HG03135 (cell line): Measurements from ENCODE around the gene DDX28.

Source experiments
- ATAC-seq: cut with Tn5 transposase; IDR thresholded peaks from one replicate; pipeline ENCODE4 v1.9.1; 2021; ENCODE audit warnings: mild to moderate bottlenecking, moderate library complexity; ENCODE audit not compliant: unreplicated experiment

Gene DDX28, protein sequence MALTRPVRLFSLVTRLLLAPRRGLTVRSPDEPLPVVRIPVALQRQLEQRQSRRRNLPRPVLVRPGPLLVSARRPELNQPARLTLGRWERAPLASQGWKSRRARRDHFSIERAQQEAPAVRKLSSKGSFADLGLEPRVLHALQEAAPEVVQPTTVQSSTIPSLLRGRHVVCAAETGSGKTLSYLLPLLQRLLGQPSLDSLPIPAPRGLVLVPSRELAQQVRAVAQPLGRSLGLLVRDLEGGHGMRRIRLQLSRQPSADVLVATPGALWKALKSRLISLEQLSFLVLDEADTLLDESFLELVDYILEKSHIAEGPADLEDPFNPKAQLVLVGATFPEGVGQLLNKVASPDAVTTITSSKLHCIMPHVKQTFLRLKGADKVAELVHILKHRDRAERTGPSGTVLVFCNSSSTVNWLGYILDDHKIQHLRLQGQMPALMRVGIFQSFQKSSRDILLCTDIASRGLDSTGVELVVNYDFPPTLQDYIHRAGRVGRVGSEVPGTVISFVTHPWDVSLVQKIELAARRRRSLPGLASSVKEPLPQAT

GRCh38 chr16:68022728-68023537 is at the start of gene DDX28, which contains the start of gene DUS2:
TSS of gene DDX28 (minus strand) at chr16:68023232. CDS start at chr16:68023202, 30 bp downstream.
TSS of gene DUS2 (plus strand) at chr16:68023284. CDS start at chr16:68038024, 14,740 bp downstream.
- peak; percentile 83 for ATAC-seq

DNA sequence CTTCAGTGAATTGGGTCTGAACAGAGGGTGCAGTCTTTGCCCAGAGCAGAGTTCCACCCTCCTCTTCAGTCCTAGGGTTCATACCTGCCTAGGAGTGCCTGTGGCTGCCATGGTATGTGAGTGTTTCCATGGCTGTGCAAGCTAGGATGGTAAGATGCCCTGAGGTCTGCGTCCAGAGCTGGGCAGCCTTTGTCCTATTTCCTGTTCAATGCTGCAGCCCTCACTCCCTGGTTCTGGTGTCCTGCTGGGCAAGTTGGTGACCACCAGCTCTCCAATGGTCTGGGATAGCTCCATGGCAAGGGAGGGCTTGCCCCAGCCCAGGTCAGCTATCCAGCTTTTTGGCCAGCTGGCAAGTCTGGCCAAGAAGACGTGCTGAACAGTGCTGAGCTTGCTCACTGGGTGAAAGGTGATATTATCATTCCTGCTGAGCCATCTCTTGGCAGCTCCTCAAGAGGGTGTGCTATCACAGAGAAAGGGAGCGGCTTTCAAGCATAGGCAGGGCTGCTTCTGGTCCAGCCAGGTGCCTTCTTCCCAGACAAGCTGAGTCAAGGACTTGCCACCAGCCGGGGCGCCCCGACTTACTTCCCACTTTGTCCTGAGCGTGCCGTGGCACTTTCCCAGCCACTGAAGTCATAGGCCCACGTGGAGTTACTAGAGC is 49.1 kb upstream of the DDX28 start:
- no peak for ATAC-seq

DNA sequence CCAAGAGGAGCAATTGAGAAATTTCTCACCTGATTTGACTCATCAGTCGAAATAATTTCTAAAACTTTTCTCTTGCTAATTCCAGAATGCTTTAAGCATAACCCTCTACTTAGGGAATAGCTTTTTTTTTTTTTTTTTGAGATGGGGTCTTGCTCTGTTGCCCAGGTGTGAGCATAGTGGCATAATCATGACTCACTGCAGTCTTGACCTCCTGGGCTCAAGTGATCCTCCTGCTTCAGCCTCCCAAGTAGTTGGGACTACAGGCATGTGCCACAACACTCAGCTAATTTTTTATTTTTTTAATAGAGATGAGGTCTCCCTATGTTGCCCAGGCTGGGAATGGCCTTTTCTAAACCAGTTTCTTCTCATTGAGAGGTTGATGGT is 48.5 kb upstream of the DDX28 start:
- ATAC-seq = no peak

DNA sequence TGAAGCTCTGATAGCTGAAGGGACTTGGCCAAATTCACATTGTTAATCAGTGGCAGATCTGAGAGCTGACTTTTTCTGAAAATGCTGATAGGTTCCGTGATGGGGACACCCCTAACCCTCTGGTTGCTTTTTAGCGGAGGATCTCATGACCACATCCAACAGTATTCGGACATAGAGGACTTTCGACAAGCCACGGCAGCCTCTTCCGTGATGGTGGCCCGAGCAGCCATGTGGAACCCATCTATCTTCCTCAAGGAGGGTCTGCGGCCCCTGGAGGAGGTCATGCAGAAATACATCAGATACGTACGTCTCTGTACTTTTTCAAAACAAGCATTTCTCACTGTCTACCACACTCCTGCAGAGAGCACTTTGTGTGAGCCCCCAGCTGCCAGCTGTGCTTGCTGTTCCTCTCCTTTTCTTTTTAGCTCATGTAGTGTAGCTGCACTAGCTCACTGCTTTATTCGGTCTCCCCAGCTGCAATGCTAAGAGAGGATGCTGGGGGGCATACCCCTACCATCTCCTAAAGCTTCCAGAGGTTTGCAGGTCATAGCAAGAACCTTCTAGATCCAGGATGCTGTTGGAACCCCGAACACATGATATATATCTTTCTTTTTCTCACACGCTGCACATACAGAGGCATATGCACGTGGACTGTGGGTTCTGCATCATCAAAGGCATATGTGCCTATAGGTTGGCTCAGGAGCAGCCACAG is 47.9 kb upstream of the DDX28 start:
- peak; percentile 39 for ATAC-seq

DNA sequence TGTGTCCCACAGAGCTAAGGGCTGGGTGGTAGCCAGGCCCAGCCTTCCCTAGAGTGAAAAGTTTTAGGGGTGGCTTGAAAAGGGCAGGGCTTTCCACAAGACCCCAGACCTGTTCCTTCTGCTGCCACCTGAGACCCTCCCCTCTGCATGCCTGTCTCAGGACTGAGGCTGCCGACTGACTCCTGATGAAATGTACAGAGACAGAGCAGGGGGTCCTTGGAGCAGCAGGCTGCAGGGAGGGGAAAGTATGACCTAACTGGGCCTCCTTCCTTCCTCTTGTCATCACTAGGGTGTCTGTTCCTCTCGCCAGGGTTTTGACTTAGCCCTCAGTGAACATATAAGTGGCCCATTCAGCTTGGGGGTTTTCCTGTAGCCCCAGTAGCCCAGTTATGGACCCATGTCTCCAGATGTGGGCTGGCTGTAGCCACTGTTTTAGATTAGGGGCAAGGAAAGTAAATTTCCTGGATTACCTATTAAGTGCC is 47.3 kb upstream of the DDX28 start:
- ATAC-seq = peak; percentile 8

- ATAC-seq = no peak
These were observed 46.6 kb upstream of the DDX28 start for GRCh38 chr16:68069511-68070248.

GRCh38 chr16:68068926-68069325 is 45.9 kb upstream of the DDX28 start:
- no peak for ATAC-seq

DNA sequence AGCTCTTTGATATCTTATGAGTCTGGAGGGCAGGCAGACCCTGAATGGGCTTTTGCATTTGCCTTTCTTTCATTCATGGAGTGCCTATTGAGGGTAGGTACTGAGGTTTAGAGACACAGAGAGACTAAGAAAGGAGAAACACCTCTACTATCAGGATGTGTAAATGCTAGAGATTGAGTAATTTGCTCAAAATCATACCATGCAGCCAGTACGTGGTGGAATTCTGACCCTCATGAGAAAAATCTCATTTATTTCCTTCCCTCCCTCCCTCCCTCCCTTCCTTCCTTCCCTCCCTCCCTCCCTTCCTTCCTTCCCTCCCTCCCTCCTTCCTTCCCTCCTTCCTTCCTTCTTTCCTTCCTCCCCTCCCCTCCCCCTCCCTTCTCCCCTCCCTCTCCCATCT is 43.7 kb upstream of the DDX28 start:
- no peak for ATAC-seq

GRCh38 chr16:68065716-68066305 is 42.8 kb upstream of the DDX28 start:
- no peak for ATAC-seq

- no peak for ATAC-seq
These were observed 41.8 kb upstream of the DDX28 start for GRCh38 chr16:68064791-68065365.

DNA sequence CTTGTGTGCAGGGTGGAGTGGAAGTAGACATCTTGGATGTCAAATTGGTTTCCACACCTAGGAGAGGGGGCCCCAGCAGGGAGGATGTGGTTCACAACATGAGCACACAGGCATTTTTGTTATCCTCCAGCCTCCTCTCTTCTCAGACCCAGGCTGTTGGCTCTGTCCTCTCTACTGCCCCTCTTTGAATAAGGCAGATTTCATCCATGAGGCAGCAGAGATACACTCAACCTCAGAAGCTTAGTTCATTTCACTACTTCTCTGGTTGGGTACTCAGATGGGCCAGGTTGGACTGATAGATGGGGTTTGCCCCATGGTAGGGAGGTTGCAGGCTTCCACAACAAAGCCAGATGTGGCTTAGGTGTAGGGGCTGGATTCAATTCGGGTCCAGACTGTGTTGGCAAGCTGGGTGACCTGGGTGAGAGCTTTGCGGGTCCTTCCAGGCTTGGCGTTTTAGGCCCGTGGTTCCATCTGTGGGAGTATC is 39.9 kb upstream of the DDX28 start:
- ATAC-seq = no peak

DNA sequence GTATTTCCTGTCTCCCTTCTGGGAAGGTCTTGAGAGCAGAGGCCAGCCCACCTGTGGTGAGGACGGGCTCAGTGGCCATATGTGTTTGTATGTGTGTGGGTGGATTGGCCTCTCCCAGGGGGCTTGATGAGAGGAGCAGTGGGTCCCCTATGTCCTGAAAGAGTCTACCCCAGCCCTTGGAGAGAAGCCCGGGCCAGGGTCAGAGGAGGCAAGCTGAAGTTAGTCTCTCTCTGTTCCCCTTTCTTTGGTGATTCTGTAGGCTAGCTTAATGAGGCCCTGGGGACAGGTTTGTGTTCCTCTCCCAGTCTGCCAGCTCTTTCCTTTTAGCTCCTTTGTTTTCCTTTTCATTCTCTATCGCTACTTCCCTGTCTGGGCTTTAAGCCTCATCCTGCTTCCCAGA is 38.4 kb upstream of the DDX28 start:
- ATAC-seq = no peak

DNA sequence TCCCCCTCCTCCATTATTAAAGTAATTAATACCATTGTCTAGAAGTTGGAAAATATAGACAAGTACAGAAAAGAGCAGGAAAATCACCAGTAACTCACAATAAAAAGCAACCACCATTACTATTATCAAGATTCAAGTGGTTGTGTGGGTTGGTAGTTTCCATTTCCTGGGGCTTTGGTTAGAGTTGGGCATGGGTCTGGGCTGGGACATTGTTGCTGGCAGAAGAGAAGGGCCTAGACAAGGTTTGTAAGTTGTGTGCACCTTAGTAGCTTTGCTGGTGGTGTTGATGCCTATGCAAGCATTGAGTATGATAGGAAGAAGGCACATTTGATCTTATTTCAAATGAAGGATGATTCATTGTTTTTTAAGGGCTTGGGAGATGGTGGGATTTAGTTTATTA is 36.8 kb upstream of the DDX28 start:
- no peak for ATAC-seq

DNA sequence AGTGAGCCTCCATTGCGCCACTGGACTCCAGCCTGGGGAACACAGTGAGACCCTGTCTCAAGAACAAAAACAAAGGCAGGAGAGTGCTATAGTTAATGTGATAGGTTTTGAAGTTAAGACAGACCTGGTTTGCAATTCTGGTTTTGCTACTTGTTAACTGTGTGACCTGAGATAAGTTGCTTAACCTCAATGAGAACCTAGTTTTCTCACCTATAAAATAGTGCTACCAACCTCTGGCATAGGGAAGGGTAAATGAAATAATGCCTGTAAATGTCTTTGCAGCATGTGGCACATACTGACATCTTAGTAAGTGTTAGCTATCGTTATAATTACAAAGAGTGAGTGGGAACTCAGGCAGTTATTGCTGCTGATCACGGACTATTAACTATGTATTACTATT is 32.4 kb upstream of the DDX28 start:
- ATAC-seq = no peak

DNA sequence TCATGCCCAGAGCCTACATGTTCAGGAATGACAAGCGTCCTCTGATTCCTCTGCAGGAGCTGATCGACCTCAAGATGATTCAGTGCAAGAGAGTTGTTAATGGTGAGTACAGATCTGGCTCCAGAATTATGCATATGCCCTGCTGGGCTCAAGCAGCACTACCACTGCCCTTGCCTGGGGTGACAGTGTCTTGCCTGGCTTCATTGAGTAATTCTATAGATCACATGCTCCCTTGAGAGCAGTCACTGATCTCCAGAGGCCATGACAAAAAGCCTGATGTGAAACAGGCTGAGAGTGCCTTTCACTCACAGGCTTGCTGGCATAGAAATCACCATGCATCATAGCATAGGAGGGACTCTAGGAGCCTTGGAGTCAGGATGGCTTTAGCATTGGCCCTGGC is 26.4 kb upstream of the DDX28 start:
- no peak for ATAC-seq

GRCh38 chr16:68047987-68048386 is 25.0 kb upstream of the DDX28 start:
- ATAC-seq = no peak

GRCh38 chr16:68046106-68046505 is 23.1 kb upstream of the DDX28 start:
- no peak for ATAC-seq

DNA sequence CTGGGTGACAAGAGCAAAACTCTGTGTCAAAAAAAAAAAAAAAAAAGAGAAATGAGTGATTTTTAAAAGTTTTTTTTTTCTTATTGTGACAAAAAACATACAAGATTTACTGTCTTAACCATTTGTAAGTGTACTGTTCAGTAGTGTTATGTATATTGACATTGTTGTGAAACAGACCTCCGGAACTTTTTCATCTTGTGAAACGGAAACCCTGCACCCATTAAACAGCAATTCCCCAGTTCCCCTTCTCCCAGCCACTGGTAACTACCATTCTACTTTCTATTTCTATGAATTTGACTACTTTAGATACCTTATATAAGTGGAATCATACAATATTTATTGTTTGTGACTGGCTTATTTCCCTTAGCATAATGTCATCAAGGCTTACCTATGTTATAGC is 18.8 kb upstream of the DDX28 start:
- ATAC-seq = no peak
